WTC11 (cell line): ENCODE results near the gene POU2F1.

Experiments
- ZNF416 ChIP-seq: fragments of 250-450 bp; sonication (Bioruptor Pico); IDR thresholded peaks from 2 replicates; pipeline ENCODE4 v1.9.0; 2021; ENCODE audit warnings: mild to moderate bottlenecking, inconsistent platforms
- TF ChIP-seq, protein P1 (sequence below): fragments of 200-600 bp; IDR thresholded peaks from 2 replicates; pipeline ENCODE4 v1.8.0; 2022; ENCODE audit warnings: antibody characterized with exemption

DNA sequence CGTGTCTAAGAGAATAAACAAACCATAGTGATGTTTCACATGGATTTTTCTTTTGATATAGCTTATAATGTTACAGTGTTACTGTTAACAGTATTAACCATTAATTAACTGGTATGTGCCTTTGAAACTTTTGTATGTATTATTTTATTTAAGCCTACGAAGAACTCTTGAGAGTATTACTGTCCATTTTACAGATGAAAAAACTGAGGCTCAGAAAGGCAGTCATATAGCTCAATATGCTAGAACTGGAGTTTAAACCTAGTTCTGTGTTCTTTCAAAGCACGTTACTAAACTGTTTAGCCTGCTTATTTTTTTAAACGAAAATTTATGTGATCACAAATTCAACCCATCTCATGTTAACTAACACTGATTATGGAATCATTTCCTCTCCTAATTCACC lies 83.5 kb downstream of the POU2F1 start:
- TF ChIP-seq, protein P1, sequence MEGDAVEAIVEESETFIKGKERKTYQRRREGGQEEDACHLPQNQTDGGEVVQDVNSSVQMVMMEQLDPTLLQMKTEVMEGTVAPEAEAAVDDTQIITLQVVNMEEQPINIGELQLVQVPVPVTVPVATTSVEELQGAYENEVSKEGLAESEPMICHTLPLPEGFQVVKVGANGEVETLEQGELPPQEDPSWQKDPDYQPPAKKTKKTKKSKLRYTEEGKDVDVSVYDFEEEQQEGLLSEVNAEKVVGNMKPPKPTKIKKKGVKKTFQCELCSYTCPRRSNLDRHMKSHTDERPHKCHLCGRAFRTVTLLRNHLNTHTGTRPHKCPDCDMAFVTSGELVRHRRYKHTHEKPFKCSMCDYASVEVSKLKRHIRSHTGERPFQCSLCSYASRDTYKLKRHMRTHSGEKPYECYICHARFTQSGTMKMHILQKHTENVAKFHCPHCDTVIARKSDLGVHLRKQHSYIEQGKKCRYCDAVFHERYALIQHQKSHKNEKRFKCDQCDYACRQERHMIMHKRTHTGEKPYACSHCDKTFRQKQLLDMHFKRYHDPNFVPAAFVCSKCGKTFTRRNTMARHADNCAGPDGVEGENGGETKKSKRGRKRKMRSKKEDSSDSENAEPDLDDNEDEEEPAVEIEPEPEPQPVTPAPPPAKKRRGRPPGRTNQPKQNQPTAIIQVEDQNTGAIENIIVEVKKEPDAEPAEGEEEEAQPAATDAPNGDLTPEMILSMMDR, result no peak
- no peak for TF ChIP-seq ZNF416 (CRISPR knock-in tag)
